Neural progenitor cell (in vitro differentiated cells): ENCODE results near the gene TMED7.

Source experiments
- EZH2phosphoT487 ChIP-seq: fragments of 200-600 bp; sonication (generic); IDR thresholded peaks from 2 replicates; pipeline ENCODE4 v1.6.1; 2017; ENCODE audit warnings: antibody characterized with exemption
- TF ChIP-seq, protein P1 (sequence below): fragments of 200-600 bp; sonication (generic); IDR thresholded peaks from 2 replicates; pipeline ENCODE4 v1.5.1; 2017; ENCODE audit warnings: antibody characterized with exemption, mild to moderate bottlenecking

DNA sequence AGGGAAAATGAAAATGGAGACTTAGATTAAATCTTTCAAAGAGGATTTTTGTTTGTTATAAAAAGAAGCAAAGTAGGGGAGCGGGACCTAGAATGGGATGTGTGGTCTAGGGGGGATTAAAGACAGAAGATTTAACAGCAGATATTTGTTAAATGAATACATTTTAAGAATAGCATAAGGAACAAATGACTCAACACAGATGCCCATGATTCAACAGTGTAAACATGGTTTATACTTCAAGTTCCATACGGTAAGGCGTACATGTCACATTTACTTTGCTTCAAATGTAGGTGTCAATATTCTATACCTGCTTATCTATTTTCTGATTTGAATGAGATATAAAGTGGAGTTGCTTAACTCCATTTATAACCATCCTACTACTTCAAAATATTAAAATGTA lies 25.1 kb downstream of the TMED7 start:
- TF ChIP-seq, protein P1, sequence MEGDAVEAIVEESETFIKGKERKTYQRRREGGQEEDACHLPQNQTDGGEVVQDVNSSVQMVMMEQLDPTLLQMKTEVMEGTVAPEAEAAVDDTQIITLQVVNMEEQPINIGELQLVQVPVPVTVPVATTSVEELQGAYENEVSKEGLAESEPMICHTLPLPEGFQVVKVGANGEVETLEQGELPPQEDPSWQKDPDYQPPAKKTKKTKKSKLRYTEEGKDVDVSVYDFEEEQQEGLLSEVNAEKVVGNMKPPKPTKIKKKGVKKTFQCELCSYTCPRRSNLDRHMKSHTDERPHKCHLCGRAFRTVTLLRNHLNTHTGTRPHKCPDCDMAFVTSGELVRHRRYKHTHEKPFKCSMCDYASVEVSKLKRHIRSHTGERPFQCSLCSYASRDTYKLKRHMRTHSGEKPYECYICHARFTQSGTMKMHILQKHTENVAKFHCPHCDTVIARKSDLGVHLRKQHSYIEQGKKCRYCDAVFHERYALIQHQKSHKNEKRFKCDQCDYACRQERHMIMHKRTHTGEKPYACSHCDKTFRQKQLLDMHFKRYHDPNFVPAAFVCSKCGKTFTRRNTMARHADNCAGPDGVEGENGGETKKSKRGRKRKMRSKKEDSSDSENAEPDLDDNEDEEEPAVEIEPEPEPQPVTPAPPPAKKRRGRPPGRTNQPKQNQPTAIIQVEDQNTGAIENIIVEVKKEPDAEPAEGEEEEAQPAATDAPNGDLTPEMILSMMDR, result no peak
- TF ChIP-seq EZH2phosphoT487, result no peak
